Stimulated activated CD8-positive, alpha-beta memory T cell treated with anti-CD3 and anti-CD28 coated beads, Interleukin-2, amount 100 ng/mL, for 48 hours (primary cell): ENCODE measurements around the gene STK39.

Experiments used
- DNase-seq, 2 donors: peaks; one replicate each; pipeline ENCODE4 v3.0.0-alpha.2; 2020; ENCODE audit warnings: low read depth in 2 of 2

Gene STK39

GRCh38 chr2:168243061-168243460 lies 4.3 kb downstream of the STK39 start:
- no peak for DNase-seq

- DNase-seq, result no peak
These were observed 5.6 kb downstream of the STK39 start for GRCh38 chr2:168241746-168242145.

- DNase-seq, result no peak
These were observed 6.2 kb downstream of the STK39 start for GRCh38 chr2:168241208-168241607.

GRCh38 chr2:168239281-168239680 lies 8.1 kb downstream of the STK39 start:
- no peak for DNase-seq

GRCh38 chr2:168237741-168238140 lies 9.7 kb downstream of the STK39 start:
- no peak for DNase-seq

- no peak for DNase-seq
These were observed 12.8 kb downstream of the STK39 start for GRCh38 chr2:168234407-168235085.

- DNase-seq, result no peak
These were observed 13.5 kb downstream of the STK39 start for GRCh38 chr2:168233726-168234406.

GRCh38 chr2:168233166-168233565 lies 14.2 kb downstream of the STK39 start:
- no peak for DNase-seq

GRCh38 chr2:168231609-168232241 lies 15.7 kb downstream of the STK39 start:
- DNase-seq, result no peak

GRCh38 chr2:168230389-168230788 lies 17.0 kb downstream of the STK39 start:
- DNase-seq, result no peak

- DNase-seq, result no peak
These were observed 23.0 kb downstream of the STK39 start for GRCh38 chr2:168224346-168224745.

- no peak for DNase-seq
These were observed 25.3 kb downstream of the STK39 start for GRCh38 chr2:168222088-168222487.

- DNase-seq, result no peak
These were observed 26.2 kb downstream of the STK39 start for GRCh38 chr2:168220965-168221819.

- no peak for DNase-seq
These were observed 29.5 kb downstream of the STK39 start for GRCh38 chr2:168217920-168218319.

GRCh38 chr2:168216351-168217005 lies 30.9 kb downstream of the STK39 start:
- DNase-seq, result no peak

- DNase-seq, result no peak
These were observed 31.6 kb downstream of the STK39 start for GRCh38 chr2:168215813-168216212.

GRCh38 chr2:168212866-168213265 lies 34.5 kb downstream of the STK39 start:
- DNase-seq, result no peak

GRCh38 chr2:168212167-168212566 lies 35.2 kb downstream of the STK39 start:
- no peak for DNase-seq

GRCh38 chr2:168211664-168212163 lies 35.7 kb downstream of the STK39 start:
- DNase-seq, result peak in 1 of 2 donors; percentile 22

- no peak for DNase-seq
These were observed 36.4 kb downstream of the STK39 start for GRCh38 chr2:168210895-168211570.
